ENCODE measurements around the gene ASB2. TPM values are rescaled to one million over a fixed set of nuclear protein-coding genes. Genes with fewer than 3 reads are reported as not detected.

Gene ASB2
- total and polyA plus RNA-seq, 2 of the 4 experiments (the other 2 are of a cell fraction): 0.54 to 0.77 TPM

DNA sequence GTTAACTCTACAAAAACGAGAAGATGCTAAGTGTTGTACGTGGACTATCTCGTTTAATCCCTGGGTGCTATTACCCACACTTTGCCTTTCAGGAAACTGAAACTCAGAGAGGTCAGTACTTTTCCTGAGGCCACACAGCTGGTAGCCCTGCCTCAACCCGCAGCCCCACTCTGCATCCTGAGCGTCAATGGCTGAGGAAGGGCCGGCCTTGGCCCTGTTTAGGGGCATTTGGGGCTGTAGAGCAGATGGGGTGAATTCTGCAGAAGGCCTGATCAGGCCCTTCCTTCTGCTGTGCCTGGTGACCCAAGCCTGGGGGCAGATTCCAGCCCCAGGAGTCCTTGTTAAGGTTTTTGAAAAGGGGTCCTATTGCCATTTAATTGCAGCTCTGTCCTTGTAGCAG, 17.0 kb upstream of the ASB2 start:
- Histone ChIP-seq H3K27ac (ENCODE audit: insufficient read depth, low read length) (no peak overlapping the region), H2BK20ac (ENCODE audit: low read depth, low read length) (no peak overlapping the region), H2BK15ac (ENCODE audit: low read depth, low read length) (no peak overlapping the region), H3K4me2 (ENCODE audit: low read depth, low read length) (no peak overlapping the region), H2AK9ac (replicated peaks; ENCODE audit: low read depth, low read length, poor library complexity) (no peak overlapping the region), H3K36me3 (ENCODE audit: control insufficient read depth, insufficient read depth, low read length) (no peaks in the 10 kb centered on the region), H4K20me1 (ENCODE audit: insufficient read depth, low read length) (no peaks in the 10 kb centered on the region), H3K9ac (ENCODE audit: low read depth, low read length) (no peak overlapping the region), H3K9me1 (ENCODE audit: insufficient read depth, low read length) (no peaks in the 10 kb centered on the region; the same call in 1 of the 2 replicates), H4K5ac (ENCODE audit: low read depth, low read length) (no peak overlapping the region), H3K4ac (ENCODE audit: low read depth, low read length) (no peak overlapping the region), H2BK5ac (ENCODE audit: low read depth, low read length, poor library complexity, severe bottlenecking) (no peak overlapping the region), H4K91ac (ENCODE audit: insufficient read depth, low read depth, low read length) (no peak overlapping the region), H4K8ac (ENCODE audit: low read depth in 2 of 2, low read length in 2 of 2) (no peak overlapping the region), H3K27me3 (ENCODE audit: control insufficient read depth, insufficient read depth, low read length) (peaks cover 5% of the 10 kb centered on the region; the same call in 1 of the 2 replicates), H3K23ac (ENCODE audit: low read depth, low read length) (no peak overlapping the region), H2AFZ (replicated peaks; ENCODE audit: low read length, poor library complexity) (no peak overlapping the region), H3K14ac (replicated peaks; ENCODE audit: low read depth, low read length) (no peak overlapping the region), H3K56ac (ENCODE audit: extremely low read depth, insufficient read depth, low read length) (no peak overlapping the region), H3K18ac (ENCODE audit: low read depth, low read length) (no peak overlapping the region), H3K4me1 (ENCODE audit: control insufficient read depth, insufficient read depth, low read length) (peaks cover 7% of the 10 kb centered on the region; the same call in 1 of the 2 replicates), H3K79me1 (ENCODE audit: low read depth in 1 of 2, low read length in 2 of 2) (no peaks in the 10 kb centered on the region), H2AK5ac (ENCODE audit: low read depth, low read length) (no peak overlapping the region), H2BK120ac (ENCODE audit: low read depth, low read length) (no peak overlapping the region), H3K4me3 (ENCODE audit: insufficient read depth, low read depth, low read length) (no peak overlapping the region), H3K9me3 (ENCODE audit: control insufficient read depth, insufficient read depth, low read length) (no peaks in the 10 kb centered on the region)
- TF ChIP-seq MAZ (IDR thresholded peaks at IDR 0.05; ENCODE audit: borderline replicate concordance, low read depth, low read length) (no peak), NFE2L2 (IDR thresholded peaks at IDR 0.05; ENCODE audit: low read depth, low read length) (no peak), MXI1 (IDR thresholded peaks at IDR 0.05; ENCODE audit: borderline replicate concordance, low read depth, low read length) (no peak), SMC3 (IDR thresholded peaks at IDR 0.05; ENCODE audit: low read depth, low read length) (no peak), FOS (IDR thresholded peaks at IDR 0.05; ENCODE audit: low read depth, low read length) (no peak), RAD21 (IDR thresholded peaks at IDR 0.05; ENCODE audit: low read length) (no peak), ELK1 (IDR thresholded peaks at IDR 0.05; ENCODE audit: borderline replicate concordance, low read depth, low read length) (no peak), RCOR1 (IDR thresholded peaks at IDR 0.05; ENCODE audit: insufficient replicate concordance, low read length) (no peak), BHLHE40 (IDR thresholded peaks at IDR 0.05; ENCODE audit: low read depth, low read length) (no peak), POLR2A (IDR thresholded peaks at IDR 0.05; ENCODE audit: low read depth, low read length) (no peak), USF2 (IDR thresholded peaks at IDR 0.05; ENCODE audit: low read depth, low read length) (no peak), CEBPB (IDR thresholded peaks at IDR 0.05; ENCODE audit: low read depth, low read length) (no peak), CHD1 (IDR thresholded peaks at IDR 0.05; ENCODE audit: low read depth, low read length) (no peak), MAFK (IDR thresholded peaks at IDR 0.05; ENCODE audit: low read depth, low read length) (no peak), RFX5 (IDR thresholded peaks at IDR 0.05; ENCODE audit: low read depth, low read length) (no peak)
- TF ChIP-seq, protein P1, sequence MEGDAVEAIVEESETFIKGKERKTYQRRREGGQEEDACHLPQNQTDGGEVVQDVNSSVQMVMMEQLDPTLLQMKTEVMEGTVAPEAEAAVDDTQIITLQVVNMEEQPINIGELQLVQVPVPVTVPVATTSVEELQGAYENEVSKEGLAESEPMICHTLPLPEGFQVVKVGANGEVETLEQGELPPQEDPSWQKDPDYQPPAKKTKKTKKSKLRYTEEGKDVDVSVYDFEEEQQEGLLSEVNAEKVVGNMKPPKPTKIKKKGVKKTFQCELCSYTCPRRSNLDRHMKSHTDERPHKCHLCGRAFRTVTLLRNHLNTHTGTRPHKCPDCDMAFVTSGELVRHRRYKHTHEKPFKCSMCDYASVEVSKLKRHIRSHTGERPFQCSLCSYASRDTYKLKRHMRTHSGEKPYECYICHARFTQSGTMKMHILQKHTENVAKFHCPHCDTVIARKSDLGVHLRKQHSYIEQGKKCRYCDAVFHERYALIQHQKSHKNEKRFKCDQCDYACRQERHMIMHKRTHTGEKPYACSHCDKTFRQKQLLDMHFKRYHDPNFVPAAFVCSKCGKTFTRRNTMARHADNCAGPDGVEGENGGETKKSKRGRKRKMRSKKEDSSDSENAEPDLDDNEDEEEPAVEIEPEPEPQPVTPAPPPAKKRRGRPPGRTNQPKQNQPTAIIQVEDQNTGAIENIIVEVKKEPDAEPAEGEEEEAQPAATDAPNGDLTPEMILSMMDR (conservative IDR thresholded peaks at IDR 0.05; ENCODE audit: low read depth, low read length): no peak
- no TSS peak for BruUV-seq (replicated peaks)
- DNase-seq (no peak), ATAC-seq (ENCODE audit: low read depth) (no peak)
- in situ Hi-C loops (cut with MboI; ENCODE audit: low sequenced_read_pairs): no loop called here
- intact Hi-C loops (cut with micrococcal nuclease): no loop called here
- WGBS, 2 experiments (ENCODE audit: extremely low coverage in 2 of 2, insufficient read length in 1 of 2): no CpG with 5 or more reads among the region's 6 CpGs
- ChIA-PET CTCF (interaction anchor here (1.3 kb wide), 1 partner anchor 143 kb away, joined by 3 read pairs; no protein-coding TSS in a partner anchor), POLR2A (ENCODE audit: unreplicated experiment) (no interaction called here)
- dilution Hi-C loops (cut with HindIII; ENCODE audit: low sequenced_read_pairs, unreplicated experiment): no loop called here

All from IMR-90 (cell line).